Colonic mucosa (tissue), 4 donors: Measurements from ENCODE around the gene CADPS. TPM values are rescaled to one million over a fixed set of nuclear protein-coding genes. Genes with fewer than 3 reads are reported as not detected.

Experiments
- DNase-seq: peaks from one replicate; pipeline ENCODE4 v3.0.0-alpha.2; 2020
- H3K27ac ChIP-seq: fragments of 200-600 bp; one replicate; pipeline ENCODE4 v1.8.0; 2021
- H3K27me3 ChIP-seq: fragments of 200-600 bp; one replicate; pipeline ENCODE4 v1.8.0; 2021
- H3K36me3 ChIP-seq: fragments of 200-600 bp; one replicate; pipeline ENCODE4 v1.8.0; 2021
- H3K4me1 ChIP-seq: fragments of 200-600 bp; one replicate; pipeline ENCODE4 v1.8.0; 2021; ENCODE audit warnings: mild to moderate bottlenecking
- H3K4me3 ChIP-seq: fragments of 200-600 bp; one replicate; pipeline ENCODE4 v1.8.0; 2021
- H3K9ac ChIP-seq, 2 donors: one replicate each; pipeline ENCODE4 v1.7.0; 2013; ENCODE audit warnings: control low read depth in 2 of 2, low read depth in 2 of 2, low read length in 2 of 2
- H3K9me3 ChIP-seq: fragments of 200-600 bp; one replicate; pipeline ENCODE4 v1.8.0; 2021
- intact Hi-C: fragments of 100-400 bp; cut with DNase I; formaldehyde crosslinking; loops from one replicate; pipeline ENCODE4 v1.14.1; 2022
- total RNA-seq, 2 donors: library from RNA; stranded (reverse); fragmentation: NEBNext Ultra II Directional in 1 of 2; extraction: Animal tissue kit (Norgen Biotek cat#: 25700) in 1 of 2; gene quantifications; one replicate each; pipeline ENCODE4 v1.2.1, GENCODE V29; 2021
- TF ChIP-seq, protein P1 (sequence below): fragments of 200-600 bp; IDR thresholded peaks from one replicate; pipeline ENCODE4 v1.8.0; 2022; ENCODE audit warnings: antibody characterized with exemption, mild to moderate bottlenecking
- donor health status: healthy.
- donor health status: DM: no; HTN: no; CAD: no.
- donor health status: DM: no; HTN: no; CAD: no.

CADPS gene
- total RNA-seq, 2 donors from 2014 or later: 2.9 to 6.1 TPM

GRCh38 chr3:62451211-62451887, 423.9 kb downstream of the CADPS start:
- Histone ChIP-seq H3K27ac (no peak overlapping the region), H3K4me1 (no peaks in the 10 kb centered on the region), H3K4me3 (no peak overlapping the region), H3K36me3 (no peaks in the 10 kb centered on the region), H3K27me3 (no peaks in the 10 kb centered on the region), H3K9ac (no peak overlapping the region), H3K9me3 (no peaks in the 10 kb centered on the region)
- TF ChIP-seq, protein P1, sequence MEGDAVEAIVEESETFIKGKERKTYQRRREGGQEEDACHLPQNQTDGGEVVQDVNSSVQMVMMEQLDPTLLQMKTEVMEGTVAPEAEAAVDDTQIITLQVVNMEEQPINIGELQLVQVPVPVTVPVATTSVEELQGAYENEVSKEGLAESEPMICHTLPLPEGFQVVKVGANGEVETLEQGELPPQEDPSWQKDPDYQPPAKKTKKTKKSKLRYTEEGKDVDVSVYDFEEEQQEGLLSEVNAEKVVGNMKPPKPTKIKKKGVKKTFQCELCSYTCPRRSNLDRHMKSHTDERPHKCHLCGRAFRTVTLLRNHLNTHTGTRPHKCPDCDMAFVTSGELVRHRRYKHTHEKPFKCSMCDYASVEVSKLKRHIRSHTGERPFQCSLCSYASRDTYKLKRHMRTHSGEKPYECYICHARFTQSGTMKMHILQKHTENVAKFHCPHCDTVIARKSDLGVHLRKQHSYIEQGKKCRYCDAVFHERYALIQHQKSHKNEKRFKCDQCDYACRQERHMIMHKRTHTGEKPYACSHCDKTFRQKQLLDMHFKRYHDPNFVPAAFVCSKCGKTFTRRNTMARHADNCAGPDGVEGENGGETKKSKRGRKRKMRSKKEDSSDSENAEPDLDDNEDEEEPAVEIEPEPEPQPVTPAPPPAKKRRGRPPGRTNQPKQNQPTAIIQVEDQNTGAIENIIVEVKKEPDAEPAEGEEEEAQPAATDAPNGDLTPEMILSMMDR: no peak
- intact Hi-C loops: no loop called here
- DNase-seq: no peak

DNA sequence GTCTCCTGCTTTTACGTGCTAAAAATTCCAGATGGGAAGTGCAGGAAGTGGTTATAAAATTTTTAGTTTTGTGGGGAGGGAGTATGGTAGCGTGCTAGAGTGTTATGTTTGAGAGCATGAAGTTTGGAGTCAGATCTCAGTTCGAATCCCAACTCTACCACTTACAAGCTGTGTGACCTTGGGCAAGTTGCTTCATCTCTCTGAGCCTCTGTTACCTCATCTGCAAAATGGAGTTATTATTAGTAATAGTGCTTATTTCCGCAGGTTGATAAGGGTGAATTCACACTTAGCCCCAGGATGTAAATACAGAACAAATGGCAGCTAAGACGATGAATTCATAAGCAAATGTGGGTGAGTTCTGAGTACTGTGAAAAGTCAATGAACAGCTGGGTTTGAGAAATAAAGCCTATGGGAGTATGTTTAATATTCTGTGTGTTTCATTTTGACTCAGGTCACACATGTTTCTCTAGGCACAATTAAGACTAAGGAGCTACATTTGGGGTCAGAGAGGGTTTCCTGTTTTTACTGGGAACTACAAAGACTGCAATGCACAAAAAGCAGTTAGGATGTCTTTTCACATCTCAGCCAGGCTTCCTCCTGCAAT, 428.8 kb downstream of the CADPS start:
- Histone ChIP-seq H3K9ac (no peak overlapping the region), H3K27ac (no peak overlapping the region), H3K9me3 (no peaks in the 10 kb centered on the region), H3K4me1 (no peaks in the 10 kb centered on the region), H3K36me3 (no peaks in the 10 kb centered on the region), H3K4me3 (no peak overlapping the region), H3K27me3 (no peaks in the 10 kb centered on the region)
- TF ChIP-seq, protein P1: no peak
- intact Hi-C loops: no loop called here
- no peak for DNase-seq

DNA sequence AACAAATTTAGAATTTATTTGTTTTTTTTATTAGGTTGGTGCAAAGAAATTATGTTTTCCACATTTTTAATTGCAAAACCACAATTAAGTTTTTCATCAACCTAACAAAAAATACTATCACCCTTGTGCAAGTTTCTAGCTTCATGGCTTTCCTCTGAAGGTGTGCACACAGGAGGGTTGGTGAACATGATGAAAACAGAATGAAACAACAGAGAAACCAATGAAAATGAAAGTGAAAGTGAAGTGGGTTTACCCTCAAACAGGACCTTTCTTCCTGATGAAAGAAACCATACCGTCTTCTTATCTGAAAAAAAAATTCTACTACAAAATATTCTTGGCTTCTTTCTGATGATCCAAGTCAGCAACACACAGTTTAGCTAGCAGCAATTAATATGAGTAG, 429.9 kb downstream of the CADPS start:
- Histone ChIP-seq H3K27me3 (no peaks in the 10 kb centered on the region), H3K9ac (no peak overlapping the region), H3K9me3 (no peaks in the 10 kb centered on the region), H3K36me3 (no peaks in the 10 kb centered on the region), H3K27ac (no peak overlapping the region), H3K4me3 (no peak overlapping the region), H3K4me1 (no peaks in the 10 kb centered on the region)
- TF ChIP-seq, protein P1: no peak
- intact Hi-C loops: no loop called here
- DNase-seq: no peak

- Histone ChIP-seq H3K27ac (no peak overlapping the region), H3K4me1 (no peaks in the 10 kb centered on the region), H3K36me3 (no peaks in the 10 kb centered on the region), H3K27me3 (no peaks in the 10 kb centered on the region), H3K4me3 (no peak overlapping the region), H3K9ac (no peak overlapping the region), H3K9me3 (no peaks in the 10 kb centered on the region)
- TF ChIP-seq, protein P1: no peak
- no peak for DNase-seq
- intact Hi-C loops: no loop called here
These were observed 435.2 kb downstream of the CADPS start for GRCh38 chr3:62439978-62440377.

DNA sequence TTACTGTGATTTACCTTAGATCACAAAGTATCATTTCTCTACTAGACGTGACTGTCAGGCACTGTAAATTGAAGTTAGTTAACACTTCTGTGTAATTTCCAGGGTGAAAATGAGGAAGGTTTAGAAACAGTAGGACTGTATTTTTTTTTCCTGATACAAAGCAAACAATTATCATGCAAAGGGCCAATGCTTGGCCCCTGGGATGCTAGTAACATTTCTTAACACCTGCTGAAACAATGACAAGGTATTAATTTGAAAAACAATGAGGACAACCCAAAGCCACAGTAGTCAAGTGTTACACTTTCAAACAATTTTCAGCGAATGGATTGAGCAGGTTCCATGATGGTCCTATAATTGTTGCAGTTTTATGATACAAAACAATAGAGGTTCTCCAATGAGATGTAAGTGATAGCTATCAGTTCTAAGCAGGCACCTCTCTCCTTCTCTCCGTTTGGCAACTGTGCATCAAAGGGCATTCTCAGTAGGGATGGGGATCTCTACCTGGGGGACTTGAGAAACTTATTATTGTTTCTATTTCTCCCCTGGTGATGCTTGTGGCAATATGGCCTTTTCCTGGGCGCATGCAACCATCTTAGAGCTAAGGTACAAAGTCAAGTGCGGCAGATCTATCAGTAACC, 435.9 kb downstream of the CADPS start:
- DNase-seq: no peak
- H3K36me3 ChIP-seq: no peaks in the 10 kb centered on the region

More for the DNA sequence above, 435.9 kb downstream of the CADPS start:
- H3K27ac ChIP-seq: no peak overlapping the region
- H3K27me3 ChIP-seq: no peaks in the 10 kb centered on the region
- TF ChIP-seq, protein P1: no peak
- H3K9me3 ChIP-seq: no peaks in the 10 kb centered on the region
- no peaks in the 10 kb centered on the region for H3K4me1 ChIP-seq
- no peak overlapping the region for H3K4me3 ChIP-seq
- no peak overlapping the region for H3K9ac ChIP-seq
- intact Hi-C loops: no loop called here
